Measurements from ENCODE around the gene BMP2. TPM values are rescaled to one million over a fixed set of nuclear protein-coding genes. Genes with fewer than 3 reads are reported as not detected.

Gene BMP2
- total RNA-seq, 1 experiment from 2014 or later: 6.6 TPM

- Histone ChIP-seq H4K20me1 (ENCODE audit: control insufficient read depth, insufficient read depth, insufficient read length) (no peaks in the 10 kb centered on the region), H4K5ac (ENCODE audit: insufficient read length, low read depth, low read length) (no peak overlapping the region), H3K4ac (ENCODE audit: low read depth, low read length) (no peak overlapping the region), H2BK20ac (ENCODE audit: low read depth, low read length, poor library complexity, severe bottlenecking) (no peak overlapping the region), H3K4me1 (ENCODE audit: insufficient read depth, low read length) (no peaks in the 10 kb centered on the region), H3K27ac (ENCODE audit: insufficient read length, low read depth, low read length) (no peak overlapping the region), H4K91ac (ENCODE audit: insufficient read length, low read depth, low read length) (no peak overlapping the region), H3K18ac (ENCODE audit: insufficient read length, low read depth, low read length) (no peak overlapping the region), H3K79me1 (ENCODE audit: insufficient read depth, low read depth, low read length, poor library complexity, severe bottlenecking) (no peaks in the 10 kb centered on the region), H3K79me2 (ENCODE audit: insufficient read depth, low read length) (no peaks in the 10 kb centered on the region), H2BK120ac (ENCODE audit: low read depth, low read length, poor library complexity, severe bottlenecking) (no peak overlapping the region), H3K56ac (ENCODE audit: insufficient read length, low read depth, low read length) (no peak overlapping the region), H3K27me3 (ENCODE audit: insufficient read depth, low read length) (no peaks in the 10 kb centered on the region), H2BK12ac (ENCODE audit: insufficient read length, low read depth, low read length) (no peak overlapping the region), H3K9me3 (ENCODE audit: control insufficient read depth, low read depth, low read length) (no peaks in the 10 kb centered on the region), H3K4me2 (ENCODE audit: insufficient read depth, insufficient read length, low read length) (no peak overlapping the region), H3K14ac (ENCODE audit: insufficient read depth, low read length) (no peak overlapping the region), H3K23me2 (ENCODE audit: insufficient read length, low read depth, low read length, poor library complexity, severe bottlenecking) (no peaks in the 10 kb centered on the region), H4K8ac (replicated peaks; ENCODE audit: insufficient read length, low read depth, low read length) (no peak overlapping the region), H2AK5ac (ENCODE audit: insufficient read length, low read length) (no peak overlapping the region), H3K23ac (ENCODE audit: insufficient read length, low read depth, low read length) (no peak overlapping the region), H2AFZ (ENCODE audit: low read length) (no peak overlapping the region), H3T11ph (ENCODE audit: low read length) (no peak overlapping the region), H3K9ac (ENCODE audit: extremely low read depth, insufficient read length, low read length) (no peak overlapping the region), H2BK5ac (ENCODE audit: insufficient read length, low read length) (no peak overlapping the region), H2BK15ac (ENCODE audit: low read depth, low read length) (no peak overlapping the region)
- peaks cover 3% of the 10 kb centered on the region in 2 experiments; a peak in 2 of 5 replicates for H3K9me3 Mint-ChIP-seq
- peaks cover 4% of the 10 kb centered on the region in 2 experiments; a peak in 3 of 4 replicates for H3K4me1 Mint-ChIP-seq
- no CpG with 5 or more reads among the region's 6 CpGs for WGBS (ENCODE audit: extremely low coverage, insufficient read length, low lambda C conversion rate)
- no peak for DNase-seq
- H3K36me3 Mint-ChIP-seq (ENCODE audit: insufficient read depth in 1 of 3, low read depth in 3 of 3): peaks cover 0 to 10% (median 3%) of the 10 kb centered on the region in 3 experiments; a peak in 1 of 7 replicates
- H3K4me3 Mint-ChIP-seq: no peak overlapping the region
- no peak for TF ChIP-seq CTCF (conservative IDR thresholded peaks at IDR 0.05)
- H3K27me3 Mint-ChIP-seq (ENCODE audit: low read depth): no peaks in the 10 kb centered on the region
- no peak overlapping the region for H3K27ac Mint-ChIP-seq
These were observed 34.6 kb upstream of the BMP2 start for GRCh38 chr20:6732851-6733250.
